Stimulated activated CD4-positive, alpha-beta T cell treated with anti-CD3 and anti-CD28 coated beads, Interleukin-1b, Interleukin-23, amount 100 ng/mL, for 1 hour (primary cell): ENCODE results near the gene EHF.

Source experiments
- DNase-seq, 2 donors: peaks; one replicate each; pipeline ENCODE4 v3.0.0-alpha.2; 2020; ENCODE audit warnings: low read depth in 2 of 2

The EHF gene

DNA sequence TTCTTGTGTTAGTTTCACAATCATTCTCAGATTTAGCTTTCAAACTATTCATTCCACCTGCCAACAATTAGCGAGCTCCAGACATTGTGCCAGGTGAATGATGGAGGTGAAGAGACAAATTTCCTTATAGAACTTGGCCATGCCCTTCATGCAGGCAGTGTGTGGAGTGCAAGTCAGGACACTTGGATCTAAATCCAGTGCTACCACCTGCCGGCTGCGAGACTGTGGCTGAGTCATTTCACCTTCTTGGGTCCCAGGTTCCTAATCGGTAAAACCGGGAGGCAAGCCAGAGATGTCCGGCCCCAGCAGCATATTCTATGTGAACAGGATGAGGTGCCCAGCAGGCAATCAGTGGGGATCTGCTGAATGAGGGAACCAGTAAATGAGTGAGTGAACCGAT lies 18.6 kb upstream of the EHF start:
- no peak for DNase-seq

DNA sequence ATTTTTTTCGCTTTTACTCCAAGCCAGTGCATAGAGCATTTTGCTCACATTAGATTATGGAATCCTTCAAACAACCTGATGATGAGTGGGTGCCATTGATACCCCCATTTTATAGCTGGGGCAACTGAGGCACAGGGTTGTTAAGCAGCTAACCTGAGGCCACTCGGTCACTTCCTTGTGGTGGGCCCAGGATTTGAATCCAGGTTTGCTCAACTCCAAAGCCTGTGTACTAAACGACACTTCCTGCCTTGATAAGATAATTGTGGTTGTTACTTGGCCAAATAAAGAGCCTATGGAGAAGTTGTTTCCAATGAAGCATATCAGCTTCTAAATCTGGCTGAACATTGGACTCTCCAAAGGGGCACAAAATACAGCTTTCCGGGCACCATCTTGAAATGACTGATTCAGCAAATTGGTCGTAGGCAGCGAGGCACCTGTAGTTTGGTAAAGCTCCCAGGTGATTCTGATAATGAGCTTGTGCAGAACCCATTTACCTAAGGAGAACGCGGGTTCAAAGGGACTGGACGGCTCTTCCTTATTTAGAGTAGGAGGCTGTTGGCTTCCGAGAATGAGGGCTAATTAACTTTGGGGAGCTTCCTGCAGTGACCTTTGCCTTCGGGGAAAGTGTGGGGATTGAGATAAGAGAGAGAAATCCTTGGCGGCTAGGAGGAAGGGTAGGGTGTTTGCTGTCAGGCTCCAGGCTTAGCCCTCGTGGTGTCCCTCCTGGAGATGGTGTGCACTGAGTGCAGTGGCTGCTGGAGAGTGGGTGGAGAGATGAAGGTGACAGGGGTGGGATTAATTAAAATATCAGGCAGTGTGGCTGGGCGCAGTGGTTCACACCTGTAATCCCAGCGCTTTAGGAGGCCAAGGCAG lies 17.5 kb upstream of the EHF start:
- DNase-seq: no peak

DNA sequence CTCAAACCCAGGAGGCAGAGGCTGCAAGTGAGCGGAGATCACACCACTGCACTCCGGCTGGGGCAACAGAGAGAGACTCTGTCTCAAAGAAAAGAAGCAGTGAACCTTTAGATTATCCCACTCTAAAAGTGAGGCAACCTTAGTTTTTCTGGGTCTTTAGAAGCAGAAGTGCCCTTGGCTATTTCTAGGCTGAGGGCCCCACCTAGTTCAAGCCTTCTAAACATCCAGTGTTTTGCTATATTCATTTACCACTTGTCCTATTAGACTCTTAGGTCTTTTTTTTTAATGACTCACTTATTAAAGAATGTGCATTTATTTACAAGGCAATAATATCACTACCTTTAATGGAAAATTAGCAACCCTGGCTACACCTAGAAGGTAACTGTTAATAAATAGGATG lies 16.7 kb upstream of the EHF start:
- no peak for DNase-seq

DNA sequence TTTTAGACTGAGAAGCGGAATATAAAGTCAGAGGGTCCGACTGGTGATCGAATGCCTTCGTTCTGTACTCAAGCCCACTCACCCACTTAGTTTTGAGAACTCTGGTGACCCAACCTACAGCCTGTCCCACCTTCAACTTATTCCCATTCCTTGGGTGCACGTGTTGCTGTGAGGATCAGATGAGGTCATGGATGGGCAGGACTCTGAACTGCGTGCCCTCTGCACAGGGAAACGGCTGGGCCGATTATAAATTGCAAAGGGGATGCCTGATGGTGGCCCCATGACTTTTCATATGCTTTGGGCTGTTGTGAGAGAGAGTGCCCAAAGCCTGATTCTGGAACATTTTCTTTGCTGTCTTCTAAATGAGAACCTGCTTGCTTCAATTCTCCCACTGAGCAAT lies 16.0 kb upstream of the EHF start:
- DNase-seq: no peak

DNA sequence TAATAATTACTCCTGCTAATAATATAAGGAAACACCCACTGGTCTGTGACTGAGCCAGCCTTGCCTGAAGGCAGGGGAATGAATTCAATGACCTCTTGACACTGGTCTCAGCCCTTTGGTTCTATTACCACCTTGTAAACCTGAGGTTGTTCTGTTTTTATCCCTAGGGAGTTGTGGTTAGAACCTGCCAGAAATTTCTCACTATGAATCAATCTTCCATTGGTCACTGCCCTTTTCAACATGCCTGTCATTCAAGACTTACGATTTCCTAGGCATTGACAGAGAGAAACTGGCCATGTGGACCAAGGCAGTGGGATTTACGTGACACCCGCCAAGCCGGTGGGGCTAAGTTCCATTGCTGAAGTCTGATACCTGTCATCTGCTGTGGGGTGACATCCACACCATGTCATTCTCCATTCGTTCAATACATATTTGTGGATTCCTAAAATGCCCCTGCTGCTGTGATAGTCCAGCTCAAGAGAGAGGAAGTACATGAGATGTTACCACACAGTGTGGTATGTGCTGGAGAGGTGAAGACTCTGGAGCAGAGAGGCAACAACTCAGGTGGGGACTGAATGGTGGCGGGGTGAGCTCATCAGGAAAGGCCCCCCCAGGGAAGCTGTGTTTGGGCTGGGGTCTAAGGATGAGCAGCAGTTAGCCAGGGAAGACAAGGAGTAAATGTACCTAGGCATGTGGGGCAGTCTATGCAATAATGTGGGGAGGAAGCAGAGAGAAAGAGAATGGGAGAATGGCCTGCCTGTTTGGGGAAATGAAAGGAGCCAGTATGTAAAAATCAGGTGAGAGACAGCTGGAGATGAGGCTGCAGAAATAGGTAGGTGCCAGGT lies 15.2 kb upstream of the EHF start:
- DNase-seq: no peak

DNA sequence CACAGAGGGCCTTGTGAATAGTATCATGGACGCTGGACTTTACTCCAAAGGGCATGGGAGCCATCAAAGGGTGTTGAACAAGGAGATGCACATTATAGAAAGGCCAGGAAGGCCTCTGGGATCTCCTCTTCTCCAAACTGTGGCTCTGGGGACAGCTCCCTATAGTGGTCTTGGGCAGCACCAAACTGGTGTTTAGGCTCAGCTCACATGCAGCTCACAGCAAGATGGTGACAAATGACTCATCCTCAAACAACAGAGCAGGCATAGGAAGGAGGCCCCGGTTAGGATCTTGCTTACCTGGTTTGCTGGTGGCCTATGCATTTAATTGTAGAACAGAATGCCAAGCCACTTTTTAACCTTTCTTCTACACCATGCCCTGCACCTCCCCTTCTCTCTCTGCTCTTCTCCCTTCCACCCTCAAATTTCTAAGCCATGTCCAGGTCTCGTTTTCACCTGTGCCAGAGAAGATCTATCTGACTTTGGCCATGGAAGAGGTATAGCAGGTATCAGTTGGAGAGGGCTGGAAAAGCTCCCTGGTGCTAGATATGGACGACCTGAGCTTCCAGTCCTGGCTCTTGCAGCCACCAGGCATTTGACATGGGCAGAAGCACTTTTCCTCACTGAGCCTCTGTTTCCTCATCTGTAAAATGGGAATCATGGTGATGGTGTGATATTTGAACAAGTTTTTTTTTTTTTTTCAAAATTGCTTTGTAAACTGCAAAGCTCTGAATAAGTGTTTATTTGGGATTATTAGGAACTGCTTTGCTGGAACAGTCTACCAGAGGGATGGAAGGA lies 14.4 kb upstream of the EHF start:
- DNase-seq: no peak

DNA sequence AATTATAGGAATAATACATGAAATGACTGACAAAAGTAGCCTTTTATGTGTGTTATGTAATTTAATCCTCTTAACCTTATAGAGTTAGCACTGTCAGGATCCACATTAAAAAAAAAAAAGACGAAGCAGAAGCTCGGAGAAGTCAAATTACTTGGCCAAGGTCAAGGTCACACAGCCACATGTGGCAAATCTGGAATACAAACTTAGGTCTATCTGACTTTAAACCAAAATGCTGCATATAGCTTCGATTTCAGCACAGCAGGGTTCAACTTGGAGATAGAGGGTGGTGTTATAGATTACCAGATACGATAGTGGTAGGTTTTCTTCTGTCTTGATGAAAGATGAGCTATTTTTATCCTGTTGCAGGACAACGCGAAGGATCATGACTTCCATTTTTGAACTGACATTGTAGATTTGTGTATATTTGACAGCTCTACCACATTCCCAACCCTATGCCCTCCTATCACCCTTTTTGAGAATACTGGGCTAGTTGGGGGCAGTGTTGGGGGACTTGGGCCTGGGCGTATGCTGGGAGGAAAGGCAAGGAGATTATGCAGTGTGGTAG lies 11.6 kb upstream of the EHF start:
- no peak for DNase-seq

DNA sequence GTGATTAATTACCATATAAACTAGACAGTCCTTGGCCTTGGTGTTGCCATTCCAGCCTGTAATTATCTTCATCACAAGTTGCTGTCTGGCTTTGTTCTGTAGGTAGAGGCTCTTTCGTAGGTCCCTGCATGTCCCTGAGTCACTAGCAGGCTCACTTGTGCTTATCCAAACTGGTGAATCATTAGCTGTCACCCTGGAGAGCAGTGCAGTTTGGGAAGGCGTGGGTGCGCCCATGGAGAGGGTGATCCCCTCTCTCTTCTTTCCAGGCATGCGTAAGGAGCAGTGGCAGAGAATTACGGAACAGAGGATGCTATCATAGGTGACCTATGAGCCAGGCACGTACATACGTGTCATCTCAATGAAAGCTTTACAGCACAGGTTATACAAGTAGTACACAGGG lies 11.0 kb upstream of the EHF start:
- DNase-seq: no peak

DNA sequence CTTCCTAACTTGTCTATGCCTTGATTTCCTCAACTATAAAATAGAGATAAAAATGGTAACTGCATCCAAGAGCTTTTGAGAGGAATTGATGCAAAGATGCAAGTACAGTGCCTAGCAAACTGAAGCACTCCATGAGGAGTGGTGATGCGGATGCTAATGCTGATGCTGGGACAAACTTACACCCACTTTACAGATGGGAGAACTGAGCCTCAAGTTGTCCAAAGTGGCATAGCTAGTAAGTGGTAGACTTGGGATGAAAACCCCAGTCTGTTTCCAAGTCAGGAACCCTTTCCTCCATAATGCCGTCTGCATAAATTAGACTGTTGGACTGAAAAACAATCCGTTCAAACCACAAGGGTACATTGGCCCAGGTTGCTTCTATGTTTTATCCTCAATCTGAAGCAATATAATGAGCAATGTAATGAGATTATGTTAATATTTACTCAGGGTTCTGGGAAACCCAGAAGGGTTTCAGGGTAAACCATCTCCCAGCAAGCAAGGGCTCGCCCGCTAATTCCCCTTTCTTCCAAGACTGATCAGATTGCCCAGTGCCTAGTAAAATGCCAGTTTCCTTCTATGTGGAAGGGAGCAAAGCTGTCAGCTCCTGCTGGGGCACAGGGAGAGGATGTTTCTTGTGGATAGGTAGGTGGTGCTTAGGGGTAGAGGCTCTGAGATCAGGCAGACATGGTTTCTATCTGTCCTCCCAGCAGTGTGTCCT lies 10.4 kb upstream of the EHF start:
- DNase-seq: no peak

DNA sequence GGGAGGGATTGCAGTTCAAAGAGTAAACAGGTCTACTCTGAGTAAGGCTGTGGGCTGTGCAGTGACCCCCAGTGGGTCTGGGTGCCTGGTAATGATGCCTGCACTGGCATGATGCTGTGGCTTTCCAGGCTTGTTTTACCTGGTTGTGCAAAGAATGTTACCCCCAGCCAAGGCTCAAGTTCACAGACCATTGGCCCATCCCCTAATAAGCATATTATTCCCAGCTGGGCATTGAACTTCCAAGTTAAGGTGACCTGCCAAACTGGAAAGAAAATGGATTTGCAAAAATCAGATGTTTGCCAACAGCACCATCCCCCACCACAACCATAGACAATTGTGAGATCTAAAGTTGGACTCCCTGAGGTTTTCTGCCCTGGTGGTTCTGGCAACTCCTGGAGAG lies 7.9 kb upstream of the EHF start:
- DNase-seq: no peak

DNA sequence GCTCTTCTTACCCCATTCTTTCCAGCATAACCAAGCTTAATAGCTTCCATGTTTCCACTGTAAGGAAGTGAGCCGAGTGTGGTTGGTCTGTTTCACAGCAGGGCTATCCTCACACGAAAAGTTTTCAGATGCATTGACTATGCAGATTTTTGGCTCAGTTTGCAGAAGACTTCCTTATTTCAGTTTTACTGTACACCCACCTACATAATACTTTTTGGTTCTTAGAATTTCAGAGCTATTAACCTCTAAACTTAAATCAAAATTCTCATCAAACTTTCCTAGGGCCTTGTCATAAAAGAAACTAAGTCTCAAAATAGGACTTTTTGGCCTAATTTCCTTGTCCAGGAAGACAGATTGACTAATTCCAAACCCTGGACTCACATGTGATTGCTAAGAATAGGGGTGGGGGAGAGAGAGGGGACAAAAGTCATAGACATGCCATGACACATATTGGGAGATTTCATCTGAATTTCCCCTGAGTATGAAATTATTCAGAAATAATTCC lies 7.3 kb upstream of the EHF start:
- no peak for DNase-seq

DNA sequence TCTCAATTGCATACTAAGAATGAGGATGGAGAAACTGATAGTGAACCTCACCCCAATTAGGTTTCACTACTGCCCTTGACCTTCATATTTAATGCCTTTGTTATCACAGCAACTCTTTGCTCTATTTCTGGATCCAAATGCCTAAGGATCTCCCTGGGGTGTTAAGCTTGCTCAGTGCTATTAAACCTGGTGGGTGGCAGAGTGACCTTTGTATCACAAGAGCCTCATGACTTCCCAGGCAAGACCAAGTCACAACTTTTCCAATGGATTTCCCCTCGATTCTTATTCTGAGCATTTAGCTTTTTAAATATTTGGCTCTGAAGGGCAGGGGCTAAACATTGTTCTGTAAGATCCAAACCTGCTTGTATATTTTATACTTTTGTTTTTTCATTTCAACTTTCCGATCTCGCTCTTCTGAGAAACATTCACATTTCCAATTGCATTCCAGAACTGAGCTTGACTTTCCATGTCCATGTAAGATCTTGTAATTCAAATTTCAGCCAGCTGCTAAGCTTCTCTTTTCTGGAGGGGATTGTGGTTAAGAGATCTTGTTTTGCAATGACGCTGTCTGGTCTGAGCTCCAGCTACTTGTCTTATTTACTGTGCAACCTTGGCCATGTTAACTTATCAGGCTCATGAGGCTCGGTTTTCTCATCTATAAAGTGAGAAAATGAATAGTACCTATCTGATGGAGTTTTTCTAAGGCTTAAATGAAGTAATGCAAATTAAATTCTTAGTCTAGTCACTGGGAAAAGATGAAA lies 6.4 kb upstream of the EHF start:
- no peak for DNase-seq

DNA sequence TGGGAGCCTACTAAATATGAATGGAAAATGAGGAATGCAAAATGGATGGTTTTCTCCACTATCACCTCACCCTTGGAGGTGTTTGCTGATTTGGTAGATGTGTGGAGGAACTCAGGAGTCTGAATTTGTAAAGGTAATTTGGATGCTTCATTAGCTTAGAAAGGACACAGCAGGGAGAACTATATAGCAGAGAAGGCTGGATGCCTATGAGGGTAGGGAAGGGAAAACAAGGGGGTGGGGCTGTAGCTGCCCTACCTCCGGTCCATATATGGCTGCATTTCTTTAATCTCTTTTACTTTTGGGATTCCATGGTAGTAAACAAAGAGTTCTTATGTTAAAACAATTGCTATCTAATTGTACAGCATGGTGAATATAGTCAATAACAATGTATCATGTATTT lies 4.8 kb upstream of the EHF start:
- no peak for DNase-seq

DNA sequence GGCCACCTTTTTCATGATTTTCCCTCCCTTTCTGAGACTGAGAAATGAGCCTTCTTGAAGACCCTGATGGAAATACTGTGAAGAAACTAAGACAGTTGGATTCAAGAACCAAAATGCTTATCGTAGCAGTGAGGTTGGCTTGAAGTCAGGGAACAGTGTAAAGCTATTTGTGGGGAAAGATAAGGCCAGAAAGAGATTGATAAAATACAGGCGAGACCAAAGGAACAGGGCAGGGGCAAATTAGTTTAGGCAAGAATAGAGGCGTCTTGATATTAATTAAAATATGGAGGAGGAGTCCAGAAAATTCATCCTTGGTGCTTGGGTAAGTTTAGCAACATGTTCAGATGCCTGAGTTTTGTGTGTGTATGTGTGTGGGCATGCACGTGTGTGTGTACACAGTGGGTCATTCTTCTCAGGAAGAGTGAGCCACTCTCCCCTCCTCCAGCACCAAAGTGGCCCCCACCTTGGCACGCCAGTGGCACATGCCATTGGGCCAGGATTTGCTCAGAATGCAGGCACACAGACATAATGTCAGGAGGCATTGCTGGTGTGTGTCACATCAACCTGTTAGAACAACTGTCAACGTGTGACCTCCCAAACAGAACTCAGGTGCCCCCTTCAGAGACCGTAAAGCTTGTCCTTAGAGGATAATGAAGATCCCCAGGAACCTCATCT lies 3.9 kb upstream of the EHF start:
- no peak for DNase-seq

DNA sequence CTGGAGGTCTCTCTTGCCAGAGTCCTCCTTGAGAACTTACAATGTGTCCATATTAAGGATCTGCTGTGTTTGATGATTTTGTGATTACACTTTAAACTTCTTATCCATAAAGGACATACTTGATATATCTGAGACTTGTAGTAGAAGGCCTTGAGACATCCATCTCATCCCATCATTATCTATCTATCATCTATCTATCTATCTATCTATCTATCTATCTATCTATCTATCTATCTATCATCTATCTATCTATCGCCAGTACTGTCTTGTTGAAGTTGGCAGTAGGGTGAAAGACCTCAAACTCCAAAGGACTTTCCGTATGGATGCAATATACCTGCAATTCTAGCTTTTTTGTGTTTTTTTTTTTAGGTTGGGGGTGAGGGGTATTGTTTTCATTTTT lies 2.5 kb upstream of the EHF start:
- no peak for DNase-seq

DNA sequence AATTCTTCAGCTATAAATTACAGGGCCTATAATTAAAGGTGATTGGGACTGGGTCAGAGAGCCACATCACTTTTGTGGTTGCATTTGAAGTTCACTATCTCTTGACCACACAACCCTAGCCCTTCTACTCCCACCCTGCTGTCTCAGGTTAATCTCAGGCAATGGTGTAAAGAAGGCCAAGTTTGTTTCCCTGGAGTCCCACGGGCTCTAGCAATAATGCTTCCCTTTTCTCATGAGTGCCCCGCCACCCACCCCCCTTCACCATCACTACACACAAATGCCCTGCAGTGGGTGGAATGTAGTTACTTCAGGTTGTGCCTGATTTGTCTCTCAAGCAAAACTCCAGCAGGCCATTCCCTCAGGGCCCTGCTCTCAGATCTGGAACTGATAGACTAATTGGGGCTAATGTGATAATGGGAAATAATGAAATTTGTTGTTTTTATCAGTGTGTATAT lies 1.8 kb upstream of the EHF start:
- DNase-seq: no peak

DNA sequence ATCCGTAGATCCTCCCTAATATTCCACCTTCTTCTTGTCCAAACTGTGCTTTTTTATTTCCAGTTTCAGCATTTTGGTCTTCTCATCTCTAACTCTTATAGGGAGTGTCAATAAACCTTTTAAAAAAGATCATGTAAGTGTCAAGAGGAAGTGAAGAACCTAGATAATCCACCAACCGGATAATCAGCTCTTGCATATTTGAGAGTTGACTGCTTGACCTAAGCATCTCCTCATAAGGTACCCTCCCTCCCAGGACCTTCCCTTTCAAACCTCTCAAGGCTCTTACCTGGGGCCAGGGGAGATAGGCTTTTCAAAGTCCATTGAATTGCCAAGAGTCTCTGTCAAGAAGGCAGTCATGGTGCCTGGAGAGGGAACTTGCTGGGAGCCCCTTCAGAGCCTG lies 691 bp upstream of the EHF start:
- no peak for DNase-seq

DNA sequence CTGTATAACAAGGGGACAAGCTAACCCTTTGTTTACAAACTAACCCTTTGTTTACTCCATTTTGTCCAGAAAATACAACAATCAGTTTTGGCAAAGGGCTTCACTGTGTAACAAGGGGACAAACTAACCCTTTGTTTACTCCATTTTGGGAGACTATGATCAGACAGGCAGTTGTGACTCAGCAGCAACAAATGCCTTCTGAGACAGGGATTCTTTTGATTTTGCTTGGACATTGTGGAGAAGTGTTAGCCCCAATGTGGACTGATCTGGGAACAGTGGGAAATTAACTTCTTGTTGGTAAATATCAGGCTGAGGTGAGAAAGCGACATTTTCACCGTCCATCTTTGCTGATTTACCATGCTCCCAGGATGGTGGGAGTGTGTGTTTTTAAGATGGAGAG lies 983 bp downstream of the EHF start:
- no peak for DNase-seq

DNA sequence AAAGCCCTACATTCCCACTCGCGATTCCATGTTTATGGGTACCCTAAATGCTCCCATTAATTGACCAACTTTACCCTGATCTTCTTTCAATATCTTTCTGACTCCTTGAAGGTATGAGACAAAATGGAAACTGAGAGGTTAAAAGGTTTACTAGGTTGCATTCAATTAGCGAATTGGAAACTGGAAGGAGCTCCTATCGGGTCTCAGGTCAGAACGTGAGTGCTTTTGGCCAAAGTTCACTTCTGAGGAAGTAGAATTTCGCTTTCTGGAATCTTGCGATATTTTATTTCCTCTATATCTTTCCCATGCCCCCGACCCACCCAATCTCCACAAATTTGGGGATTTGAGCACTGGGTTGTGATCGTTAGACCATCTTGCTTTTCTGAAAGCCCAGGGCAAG lies 2.6 kb downstream of the EHF start:
- DNase-seq: no peak

DNA sequence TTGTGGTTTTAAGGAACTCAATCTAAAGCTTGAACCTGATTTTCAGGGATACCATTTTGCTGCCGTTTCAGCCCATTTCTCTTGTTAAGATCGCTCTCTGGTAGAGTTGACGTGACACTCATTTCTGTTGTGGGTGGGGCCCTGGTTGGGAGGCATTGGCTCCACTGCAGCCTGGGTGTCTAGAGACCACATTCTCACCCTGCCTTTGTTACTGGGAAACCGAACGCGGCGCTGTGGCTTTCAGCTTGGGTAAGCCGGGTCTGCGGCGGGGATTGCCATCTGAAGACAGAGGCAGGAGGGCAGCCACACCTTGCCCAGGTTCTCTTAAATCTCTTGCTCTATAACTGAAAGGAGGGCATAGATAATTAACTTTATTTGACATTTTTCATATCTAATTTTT lies 3.2 kb downstream of the EHF start:
- DNase-seq: no peak
